ELR (cell line): Measurements from ENCODE around the gene RAP1A.
A peak's percentile ranks its signal among the peaks of the same experiment; 100 is the strongest.
"Not testable (repeated sequence)": the region's sequence is repeated elsewhere in the genome, so short reads cannot be mapped to it uniquely, and the experiment has no call there.

Experiments used
- DNase-seq: peaks from one replicate; pipeline ENCODE4 v3.0.0-alpha.2; 2015; ENCODE audit warnings: low read depth

Gene RAP1A

DNA sequence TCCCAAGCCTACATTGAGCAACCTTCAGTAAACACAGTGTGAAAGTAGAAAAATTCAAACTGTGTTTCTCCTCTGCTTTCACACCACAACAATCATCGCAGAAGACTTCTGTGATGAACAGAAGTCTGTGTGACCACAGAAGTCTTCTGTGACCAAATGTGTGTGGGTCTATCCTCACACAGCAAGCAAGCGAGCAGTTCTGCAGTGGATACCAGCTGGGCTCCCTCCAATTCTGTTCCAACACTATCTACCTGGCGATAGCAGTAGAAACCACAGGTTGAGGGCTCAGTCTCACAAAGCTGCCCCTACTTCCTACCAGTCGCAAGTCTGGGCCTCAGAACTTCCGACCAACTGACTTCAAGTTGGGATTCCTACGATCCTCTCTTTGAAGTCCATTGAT lies 21.0 kb upstream of the RAP1A start:
- no peak for DNase-seq

DNA sequence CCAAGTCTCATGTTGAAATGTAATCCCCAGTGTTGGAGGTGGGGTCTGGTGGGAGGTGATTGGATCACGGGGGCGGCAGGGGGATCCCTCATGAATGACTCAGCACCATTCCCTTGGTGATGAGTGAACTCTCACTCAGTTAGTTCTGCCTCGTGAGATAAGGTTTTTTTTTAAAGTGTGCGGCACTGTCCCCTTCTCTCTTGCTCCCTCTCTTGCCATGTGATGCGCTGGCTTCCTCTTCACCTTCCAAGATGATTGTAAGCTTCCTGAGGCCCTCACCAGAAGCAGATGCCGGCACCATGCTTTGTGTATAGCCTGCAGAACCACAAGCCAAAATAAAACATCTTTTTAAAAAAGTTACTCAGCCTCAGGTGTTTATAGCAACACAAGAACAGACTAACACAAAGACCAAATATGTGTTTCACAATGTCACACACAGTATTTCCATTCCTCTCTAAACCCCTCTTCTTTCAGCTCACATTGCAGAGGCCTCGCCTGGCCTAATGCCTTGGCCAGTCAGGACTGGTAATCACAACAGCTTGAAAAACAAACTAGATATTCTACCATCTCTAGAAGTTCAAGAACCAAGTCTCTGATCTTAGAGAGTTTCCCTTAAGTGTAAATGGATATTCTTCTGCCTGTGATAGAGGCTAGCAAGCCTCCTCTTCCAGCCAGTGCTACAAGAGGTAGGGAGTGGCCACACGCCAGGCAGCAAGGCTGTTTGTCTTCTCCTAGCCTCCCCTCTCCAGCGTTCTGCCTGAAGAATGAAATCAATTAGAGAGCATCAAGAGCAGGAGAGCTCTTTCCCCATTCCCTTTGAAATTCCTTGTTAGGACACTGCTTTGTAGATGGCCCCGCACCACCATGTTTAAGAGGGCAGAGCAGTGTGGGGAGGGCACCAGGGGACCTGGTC lies 19.6 kb upstream of the RAP1A start:
- DNase-seq = no peak

DNA sequence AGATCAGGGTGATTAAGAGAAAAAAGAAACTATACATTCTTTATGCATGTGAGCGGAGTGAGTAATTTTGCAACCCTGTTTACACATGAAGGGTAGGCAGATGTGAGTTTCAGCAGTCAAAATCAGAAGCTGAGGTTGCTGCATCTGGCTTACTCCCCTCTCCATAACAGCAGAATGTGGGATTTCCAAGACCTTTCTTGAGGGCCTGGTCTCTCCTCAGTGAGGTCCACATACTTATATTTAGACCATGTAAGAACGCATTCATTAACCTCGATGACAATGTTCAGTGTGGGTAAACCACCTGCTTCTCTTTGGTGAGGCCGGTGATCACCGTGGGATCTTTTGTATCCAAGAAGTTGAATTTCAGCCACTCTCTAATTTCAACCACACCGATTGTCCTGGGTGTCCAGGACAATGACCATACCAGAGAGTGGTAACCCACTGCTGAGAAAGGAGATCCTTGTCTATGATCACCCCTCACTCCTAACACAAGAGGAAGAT lies 18.7 kb upstream of the RAP1A start:
- peak; percentile 32 for DNase-seq

DNA sequence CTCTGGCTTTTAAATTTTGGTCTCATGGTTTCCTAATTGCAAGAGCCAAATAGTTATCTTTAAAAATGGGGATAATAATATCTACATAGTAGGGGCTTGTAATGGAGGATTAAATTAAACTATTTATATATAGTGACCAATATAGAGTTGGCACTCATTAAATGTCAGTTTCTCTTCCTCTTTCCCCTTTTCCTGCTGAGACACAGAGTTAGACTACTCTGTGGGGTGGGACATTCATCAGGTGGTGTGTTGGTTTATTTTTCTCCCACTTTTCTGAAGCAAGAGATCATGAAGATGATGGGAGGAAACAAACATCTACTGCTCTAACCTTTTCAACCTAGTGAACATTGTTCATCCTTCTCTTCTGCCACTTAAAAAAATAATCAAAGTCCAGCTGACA lies 17.3 kb upstream of the RAP1A start:
- DNase-seq = no peak

DNA sequence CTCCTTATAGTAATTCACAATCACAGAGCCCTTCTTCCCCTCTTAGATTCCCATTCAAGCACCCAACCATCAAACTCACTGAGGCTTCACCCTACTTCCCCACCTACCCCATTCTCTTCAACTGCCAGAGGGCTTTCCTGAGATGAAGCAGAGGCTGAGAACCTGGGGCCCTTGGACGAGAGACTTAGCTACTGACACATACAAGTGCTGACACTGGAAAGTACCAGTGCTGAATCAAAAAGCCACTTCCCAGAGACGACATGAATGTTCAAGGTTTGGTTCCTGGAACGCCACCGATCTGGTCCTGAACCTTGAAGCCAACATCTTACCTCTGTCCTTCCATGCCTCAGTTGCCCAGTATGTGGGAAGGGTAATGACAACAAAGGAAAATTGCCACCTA lies 16.6 kb upstream of the RAP1A start:
- no peak for DNase-seq

DNA sequence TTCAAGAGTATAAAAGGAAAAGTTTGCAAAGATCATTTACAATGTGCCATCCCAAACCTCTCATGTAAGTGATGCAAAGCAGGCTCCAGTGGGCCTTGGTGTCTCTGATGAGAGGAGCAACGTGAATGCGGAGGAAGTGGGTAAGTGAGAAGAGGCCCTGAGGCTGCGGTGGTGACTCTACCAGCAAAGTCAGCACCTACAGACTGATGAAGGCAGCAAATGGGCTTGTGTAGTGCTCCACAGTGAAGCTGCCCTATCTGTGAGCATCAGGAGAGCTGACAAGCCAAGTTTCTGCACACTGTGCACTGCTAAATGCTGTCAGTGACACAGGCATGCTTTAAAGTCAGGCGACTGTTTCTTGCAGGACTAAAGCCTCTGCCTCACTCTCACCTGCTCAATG lies 15.6 kb upstream of the RAP1A start:
- peak; percentile 61 for DNase-seq

DNA sequence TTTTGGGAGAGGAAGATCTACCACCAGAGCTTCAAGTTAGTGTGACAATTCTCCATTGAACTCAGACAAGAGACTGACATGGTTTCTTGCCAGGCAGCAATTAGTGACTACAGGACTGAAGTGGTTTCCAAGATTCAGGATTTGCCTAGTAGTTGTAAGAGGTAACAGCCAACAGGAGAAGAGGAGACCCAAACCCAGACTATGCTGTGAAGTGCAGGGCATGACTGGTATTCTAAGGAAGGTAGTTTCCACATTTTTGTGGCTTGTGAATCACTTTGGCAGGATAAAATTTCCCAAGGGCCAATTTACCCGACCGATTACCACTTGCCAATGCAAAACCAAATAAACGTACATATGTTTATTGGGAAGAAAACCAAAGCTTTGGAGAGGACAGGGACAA lies 14.7 kb upstream of the RAP1A start:
- peak; percentile 86 for DNase-seq

DNA sequence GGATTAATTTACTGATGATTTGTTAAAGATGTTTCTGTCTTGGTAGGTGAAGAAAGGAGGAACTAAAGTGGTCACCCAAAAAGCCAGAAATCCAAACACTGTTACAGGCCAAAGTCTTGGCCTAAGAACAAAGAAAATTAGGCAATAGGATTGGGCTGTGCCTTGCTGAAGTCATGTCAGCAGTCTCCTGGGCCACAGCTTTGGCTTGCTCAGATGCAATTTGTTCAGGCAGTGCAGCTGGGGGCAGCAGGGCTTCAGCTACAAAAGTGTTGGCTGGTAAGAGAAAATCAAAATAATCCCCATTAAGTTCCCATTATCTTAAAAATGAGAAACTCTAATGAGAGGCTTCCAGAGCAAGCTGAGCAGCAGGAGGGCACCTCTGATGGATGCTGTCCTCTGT lies 14.0 kb upstream of the RAP1A start:
- DNase-seq = no peak

DNA sequence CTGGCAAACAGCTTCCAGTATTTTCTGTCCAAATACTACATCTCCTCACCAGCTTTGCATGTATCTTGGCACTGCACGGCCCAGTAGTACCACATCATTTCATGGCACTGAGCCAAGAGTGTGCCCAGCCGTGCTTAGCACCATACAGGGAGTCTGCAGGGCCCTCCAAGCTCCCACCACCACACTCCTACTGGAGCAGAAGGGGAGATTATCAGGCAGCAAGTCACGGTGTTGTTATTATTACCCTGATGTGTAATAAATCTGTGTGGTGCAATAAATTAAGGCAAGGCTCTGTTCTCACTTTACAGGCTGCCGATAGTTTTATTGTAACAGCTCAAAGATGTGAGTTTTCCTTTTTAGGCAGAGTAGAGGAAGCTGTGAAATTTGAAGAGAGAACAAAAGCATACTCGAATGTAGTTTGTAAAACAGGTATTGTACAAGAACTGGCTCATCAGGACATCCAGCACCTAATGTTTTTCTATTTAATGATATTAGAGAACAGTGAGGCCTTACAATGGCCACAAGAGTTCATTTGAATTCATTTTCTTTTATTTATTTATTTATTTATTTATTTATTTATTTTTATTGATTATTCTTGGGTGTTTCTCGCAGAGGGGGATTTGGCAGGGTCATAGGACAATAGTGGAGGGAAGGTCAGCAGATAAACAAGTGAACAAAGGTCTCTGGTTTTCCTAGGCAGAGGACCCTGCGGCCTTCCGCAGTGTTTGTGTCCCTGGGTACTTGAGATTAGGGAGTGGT lies 13.0 kb upstream of the RAP1A start:
- not testable (repeated sequence) for DNase-seq

DNA sequence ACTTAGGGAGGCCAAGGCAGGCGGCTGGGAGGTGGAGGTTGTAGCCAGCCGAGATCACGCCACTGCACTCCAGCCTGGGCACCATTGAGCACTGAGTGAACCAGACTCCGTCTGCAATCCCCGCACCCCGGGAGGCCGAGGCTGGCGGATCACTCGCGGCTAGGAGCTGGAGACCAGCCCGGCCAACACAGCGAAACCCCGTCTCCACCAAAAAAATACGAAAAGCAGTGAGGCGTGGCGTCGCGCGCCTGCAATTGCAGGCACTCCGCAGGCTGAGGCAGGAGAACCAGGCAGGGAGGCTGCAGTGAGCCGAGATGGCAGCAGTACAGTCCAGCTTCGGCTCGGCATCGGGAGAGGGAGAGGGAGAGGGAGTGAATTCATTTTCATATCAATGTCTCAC lies 11.1 kb upstream of the RAP1A start:
- DNase-seq = not testable (repeated sequence)

DNA sequence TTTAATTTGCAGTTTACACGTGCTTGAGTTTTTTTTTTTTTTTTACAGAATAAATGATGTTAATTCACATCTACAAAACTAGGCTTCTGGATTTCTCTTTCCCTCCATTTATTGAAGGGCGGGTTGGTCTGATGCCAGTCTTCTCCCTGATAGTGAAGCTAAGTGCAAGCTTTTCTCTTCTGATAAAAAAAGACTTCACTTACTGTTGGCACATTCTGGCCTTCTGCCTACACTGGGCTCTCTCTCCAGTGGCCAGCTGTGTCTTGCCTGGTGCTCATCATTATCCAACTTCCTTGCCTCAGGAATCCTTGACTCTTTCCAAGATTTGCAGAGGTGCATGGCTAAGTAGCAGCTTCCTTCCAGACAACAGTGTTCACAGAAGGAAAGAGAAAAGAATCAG lies 7.6 kb upstream of the RAP1A start:
- no peak for DNase-seq

DNA sequence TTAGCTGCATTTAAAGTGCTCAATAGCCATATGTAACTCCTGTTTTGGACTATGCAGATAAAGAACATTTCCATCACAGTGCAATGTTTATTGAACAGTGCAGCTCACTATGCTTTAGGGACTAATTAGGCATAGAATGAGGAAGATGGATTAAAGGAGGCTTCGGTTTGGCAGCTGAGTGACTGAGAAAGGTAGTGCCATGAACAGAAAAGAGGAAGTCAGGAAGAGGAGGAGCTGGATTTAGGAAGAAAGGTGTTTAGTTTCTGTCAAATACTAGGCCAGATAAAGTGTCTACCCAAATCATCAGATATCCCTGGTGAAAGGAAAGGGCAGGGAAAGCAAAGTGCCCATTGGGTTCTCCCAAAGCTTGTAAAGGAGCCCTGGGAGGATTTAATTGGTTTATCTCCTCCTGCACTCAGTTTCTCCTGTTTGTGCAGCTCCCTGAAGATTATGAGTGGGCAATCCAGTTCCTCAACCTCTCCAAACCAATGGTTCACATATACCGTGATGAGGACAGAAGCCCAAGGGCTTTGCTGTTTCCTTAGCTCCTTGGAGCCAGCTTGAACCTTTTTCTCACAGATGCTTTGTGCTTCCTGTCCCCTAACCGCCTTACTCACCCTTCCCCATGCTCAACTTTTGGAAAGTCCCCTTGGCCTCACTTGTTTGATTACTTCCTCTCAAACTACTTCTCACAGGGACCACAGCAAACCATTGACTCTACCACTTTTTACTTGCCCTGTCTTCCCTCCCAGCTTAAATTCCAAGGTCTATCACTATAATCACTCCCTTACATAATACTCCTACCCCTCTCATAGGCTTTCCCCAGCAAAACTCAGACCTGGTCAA lies 3.5 kb upstream of the RAP1A start:
- DNase-seq = no peak

DNA sequence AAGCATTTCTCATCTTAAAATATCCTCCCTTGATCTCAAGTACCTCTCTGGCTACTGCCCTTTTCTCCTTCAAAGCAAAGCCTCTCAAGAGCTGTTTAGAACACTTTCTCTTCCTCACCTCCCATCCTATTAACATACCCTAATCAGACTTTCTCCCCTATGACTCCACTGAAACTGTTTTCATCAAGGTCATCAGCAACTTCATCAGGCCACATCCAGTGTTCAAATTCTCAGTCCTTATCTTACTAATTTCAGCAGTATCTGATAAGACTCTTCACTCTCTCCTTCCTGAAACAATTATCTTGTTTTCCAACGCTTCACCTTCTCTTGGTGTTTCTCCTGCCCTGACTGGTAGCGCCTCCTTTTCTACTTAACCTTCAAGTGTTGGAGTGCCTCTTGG lies 1.5 kb upstream of the RAP1A start:
- DNase-seq = no peak

DNA sequence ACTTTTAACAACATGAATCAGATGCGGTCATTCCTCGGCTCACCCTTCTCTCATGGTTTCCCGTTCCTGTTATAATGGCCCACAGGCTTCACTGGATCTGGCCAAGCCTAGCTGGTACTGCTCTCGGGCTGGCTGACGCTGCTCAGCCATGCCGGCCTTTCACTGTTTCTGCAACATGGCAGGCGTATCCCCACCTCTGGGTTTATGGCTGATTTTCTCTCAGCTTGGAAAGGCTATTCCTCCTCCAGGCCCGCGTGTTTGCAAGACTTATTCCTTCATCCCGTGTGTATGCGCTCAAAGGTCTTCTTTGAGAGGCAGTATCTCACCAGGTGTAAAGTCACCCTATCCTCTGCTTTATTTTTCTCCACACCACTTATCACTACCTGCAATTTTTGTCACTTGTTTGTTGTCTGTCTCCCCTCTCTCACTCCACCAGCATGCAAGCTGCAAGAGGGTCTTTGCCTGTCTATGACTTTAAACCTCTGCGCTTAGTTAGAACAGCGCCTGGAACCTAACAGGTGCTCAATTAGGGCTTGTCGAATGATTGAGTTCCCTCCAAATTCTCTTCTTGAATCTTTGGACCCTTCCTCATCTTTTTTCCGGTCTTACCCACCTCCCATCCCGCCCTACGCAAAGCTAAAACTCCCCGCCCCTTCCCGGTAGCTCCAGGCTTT lies 491 bp upstream of the RAP1A start:
- DNase-seq = no peak

DNA sequence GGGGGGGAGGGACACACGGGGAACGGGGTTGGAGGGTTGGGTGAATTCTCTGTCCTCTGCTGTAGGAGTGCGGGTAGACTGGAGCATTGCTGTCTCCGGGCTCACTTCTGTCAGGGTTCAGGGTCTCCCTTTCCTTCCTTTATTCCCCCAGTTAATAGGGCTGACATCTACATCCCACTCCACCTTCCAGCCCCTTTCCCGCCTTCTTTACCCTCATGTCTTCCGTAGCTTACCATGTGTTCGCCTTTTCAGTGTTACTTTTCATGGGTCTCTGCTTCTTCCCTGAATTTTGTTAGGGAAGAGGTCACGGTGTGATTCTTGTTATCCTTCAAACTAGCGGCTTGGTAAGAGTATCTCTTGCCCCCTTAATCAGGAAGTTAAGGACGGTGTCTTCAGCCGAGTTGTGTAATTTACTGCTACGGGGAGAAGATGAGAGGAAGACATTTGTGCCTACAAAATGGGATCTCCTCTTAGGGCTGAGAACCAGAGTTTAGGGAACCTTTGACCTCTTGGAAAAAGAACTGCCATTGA lies 917 bp downstream of the RAP1A start:
- no peak for DNase-seq

DNA sequence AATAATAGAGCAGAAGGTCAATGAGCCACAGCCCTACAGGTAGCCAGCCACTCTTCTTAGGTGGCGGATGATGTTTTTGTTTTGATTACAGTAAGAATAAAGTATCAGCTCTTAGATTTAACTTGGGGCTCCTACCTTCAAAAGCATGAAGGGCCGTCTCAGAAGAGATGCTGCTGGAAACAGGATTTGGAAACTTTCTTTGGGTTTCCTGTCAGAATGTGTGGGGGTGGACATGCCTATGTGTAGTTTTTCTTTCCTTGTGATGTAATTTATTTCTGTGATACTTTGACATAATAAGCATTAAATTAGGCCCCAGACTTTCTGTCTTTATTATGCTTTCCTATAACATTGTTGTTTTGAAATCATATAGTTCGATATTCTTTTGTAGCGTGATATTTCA lies 1.5 kb downstream of the RAP1A start:
- peak; percentile 19 for DNase-seq

DNA sequence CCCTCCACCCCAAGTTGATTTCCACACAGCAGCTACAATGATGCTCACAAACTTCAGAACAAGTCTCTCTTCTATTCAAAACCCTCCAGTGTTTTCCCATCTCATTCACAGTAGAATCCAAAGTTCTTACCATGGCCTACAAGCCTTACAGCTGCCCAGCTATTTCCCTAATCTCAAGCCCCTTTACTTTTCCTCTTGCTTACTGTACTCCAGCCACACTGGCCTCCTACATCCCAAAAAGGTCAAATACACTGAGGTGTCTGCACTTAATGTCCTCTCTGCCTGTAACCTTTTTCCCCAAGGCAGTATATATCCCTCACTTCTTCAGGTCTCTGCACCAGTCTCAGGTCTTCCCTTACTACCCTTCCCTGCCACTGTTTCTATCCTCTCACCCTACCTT lies 2.6 kb downstream of the RAP1A start:
- DNase-seq = no peak

DNA sequence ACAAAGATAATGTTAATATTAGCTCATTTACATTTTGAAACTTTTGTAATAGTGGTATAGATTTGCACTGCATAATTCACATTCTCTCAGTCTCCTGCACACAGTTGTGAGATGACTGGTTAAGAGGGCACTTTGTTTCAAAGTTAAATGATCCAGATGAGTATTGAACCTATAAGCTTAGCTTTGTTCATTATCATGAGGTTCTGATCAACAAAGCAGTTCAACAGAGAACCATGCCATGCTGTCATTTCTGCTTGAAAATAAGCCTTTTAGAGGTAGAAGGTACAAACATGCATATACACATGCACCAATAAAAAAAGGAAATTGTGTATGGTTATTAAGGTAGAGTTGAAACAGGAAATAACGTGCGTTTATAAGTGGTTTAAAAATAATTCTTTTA lies 4.8 kb downstream of the RAP1A start:
- no peak for DNase-seq

DNA sequence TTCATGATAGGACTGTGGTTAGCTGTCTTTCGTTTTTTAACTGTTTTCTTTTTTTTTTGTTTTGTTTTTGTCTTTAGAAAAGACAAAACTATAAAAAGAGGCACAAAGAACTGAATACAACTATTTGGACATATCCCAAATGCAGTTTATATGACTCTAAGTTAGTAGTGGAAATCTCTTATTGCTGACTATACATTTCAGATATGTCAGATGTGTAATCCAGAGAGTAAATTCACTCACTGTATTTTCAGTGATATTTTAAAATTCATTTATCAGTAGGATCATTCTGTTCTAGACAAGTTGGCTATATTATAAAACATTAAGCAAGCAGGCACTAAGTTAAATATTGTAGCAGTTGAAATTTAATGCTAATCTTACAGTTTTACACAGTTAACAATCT lies 5.7 kb downstream of the RAP1A start:
- DNase-seq = no peak

DNA sequence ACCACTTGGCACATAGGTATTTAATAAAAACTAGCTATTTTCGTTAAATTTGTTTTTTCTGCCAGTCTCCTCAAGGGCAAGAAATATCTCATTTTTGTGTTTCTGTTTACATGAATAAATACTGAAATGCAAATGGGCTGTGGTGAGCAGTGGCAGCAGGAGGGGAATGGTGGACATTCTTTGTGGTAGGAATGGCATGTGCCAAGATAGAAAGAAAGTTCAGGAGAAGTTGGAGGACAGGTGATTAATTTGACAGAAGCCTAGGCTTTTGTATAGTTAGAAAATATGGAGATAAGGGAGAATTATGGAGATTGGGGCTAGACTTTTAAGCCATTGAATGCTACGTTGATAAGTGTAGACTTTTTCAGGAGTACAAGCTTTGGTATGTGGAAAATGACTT lies 8.6 kb downstream of the RAP1A start:
- peak; percentile 24 for DNase-seq

DNA sequence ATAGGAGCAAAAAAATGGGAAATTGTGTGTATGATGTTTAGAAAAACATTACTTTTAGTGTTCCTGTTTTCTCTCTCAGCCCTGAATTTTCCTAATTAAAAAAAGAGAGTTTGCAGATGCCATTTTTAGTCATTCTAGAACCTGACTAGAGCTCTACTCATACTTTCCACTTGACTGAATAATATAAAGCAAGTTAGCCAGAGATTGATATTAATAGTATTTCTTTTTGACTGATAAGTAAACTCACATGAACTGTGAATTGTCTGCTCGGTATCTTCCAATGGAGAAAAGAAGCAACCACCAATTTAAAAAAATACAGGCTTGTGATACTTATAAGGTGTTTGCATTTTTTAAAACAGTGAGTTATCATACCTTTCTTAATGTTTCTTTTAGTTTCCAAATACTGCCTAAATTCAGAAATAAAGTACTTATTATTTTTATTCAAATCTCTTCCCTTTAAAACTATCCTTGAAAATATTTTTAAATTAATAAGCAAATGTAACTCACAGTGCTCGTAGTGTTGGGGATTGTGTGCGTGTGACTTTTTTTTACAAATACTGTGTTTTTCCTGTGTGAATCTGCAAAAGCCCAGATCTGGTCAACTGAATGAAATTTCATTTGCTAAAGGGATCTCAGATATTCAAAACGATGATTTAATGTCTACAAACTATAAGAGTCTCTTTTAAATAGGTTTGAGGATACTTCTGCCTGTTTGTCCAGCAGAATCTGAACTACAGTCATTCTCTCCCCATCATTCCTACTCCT lies 9.8 kb downstream of the RAP1A start:
- no peak for DNase-seq
